ENCODE measurements around the gene MYLK. TPM values are rescaled to one million over a fixed set of nuclear protein-coding genes. Genes with fewer than 3 reads are reported as not detected.

The MYLK gene
- total RNA-seq, 4 donors from 2014 or later: 9.7 to 92.8 (median 32.5) TPM

DNA sequence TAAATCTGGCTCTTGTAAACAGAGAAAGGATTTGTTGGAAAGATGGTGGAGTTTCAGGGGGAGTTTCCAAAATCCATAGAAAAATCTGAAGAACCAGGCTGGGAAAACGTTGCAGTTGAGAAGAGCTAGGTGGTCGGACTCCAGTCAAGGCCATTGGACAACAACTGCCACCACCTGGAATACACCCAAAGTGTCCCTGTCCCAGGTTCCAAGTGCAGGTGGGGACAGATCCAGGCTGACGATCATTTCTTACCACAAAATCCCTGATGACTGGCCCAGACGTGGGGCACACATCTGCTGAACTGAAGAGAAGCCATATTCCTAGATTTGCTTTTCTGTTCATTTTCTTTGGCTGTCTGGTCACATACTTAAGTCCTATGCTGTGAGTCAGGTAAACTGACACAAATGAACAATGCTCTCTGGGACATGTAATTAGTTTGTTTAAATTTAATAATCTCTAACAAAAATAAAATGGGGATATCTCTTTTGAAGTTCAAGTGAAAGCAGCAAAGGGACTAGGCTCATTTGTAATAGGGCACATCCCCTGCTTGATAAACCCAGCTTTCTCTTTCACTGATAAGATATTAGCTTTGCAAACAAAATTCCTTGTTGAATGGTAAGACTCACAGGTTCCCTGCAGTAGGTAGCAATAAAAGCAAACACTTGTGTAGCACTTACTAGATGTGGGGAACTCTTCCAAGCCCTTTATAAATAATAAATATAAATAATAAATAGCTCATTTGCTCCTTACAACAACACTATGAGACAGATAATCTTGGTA is 88.5 kb downstream of the MYLK start:
- 79% methylated on average over 4 of the region's 4 CpGs for WGBS, 2 donors
- TF ChIP-seq POLR2A (IDR thresholded peaks at IDR 0.05): no peak
- TF ChIP-seq, protein P1, sequence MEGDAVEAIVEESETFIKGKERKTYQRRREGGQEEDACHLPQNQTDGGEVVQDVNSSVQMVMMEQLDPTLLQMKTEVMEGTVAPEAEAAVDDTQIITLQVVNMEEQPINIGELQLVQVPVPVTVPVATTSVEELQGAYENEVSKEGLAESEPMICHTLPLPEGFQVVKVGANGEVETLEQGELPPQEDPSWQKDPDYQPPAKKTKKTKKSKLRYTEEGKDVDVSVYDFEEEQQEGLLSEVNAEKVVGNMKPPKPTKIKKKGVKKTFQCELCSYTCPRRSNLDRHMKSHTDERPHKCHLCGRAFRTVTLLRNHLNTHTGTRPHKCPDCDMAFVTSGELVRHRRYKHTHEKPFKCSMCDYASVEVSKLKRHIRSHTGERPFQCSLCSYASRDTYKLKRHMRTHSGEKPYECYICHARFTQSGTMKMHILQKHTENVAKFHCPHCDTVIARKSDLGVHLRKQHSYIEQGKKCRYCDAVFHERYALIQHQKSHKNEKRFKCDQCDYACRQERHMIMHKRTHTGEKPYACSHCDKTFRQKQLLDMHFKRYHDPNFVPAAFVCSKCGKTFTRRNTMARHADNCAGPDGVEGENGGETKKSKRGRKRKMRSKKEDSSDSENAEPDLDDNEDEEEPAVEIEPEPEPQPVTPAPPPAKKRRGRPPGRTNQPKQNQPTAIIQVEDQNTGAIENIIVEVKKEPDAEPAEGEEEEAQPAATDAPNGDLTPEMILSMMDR (IDR thresholded peaks at IDR 0.05): no peak
- intact Hi-C loops (cut with DNase I; ENCODE audit: low total_unique reads): no loop called here
- no peak for DNase-seq (ENCODE audit: low spot score in 2 of 2)
- no peak overlapping the region for H3K4me3 ChIP-seq (ENCODE audit: low read depth, poor library complexity, severe bottlenecking)

DNA sequence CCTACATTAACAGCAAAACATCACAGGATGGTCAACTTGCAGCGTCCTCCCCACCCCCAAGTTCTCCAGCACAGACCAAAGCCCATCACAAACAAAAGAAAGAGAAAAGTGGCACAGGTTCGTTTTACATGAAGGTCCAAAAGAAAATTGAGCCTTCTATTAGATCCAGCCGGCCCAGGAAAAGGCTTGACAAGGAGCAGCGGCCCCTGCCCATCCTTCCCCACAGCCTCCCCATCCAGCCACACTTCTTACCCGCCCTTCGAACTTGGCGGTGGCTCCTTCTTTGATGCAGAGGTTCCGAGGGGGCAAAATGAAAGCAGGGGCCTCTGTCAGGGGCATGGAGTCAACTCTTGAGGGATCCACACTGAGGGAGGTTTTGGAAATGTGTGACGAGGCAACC is 90.7 kb downstream of the MYLK start:
- intact Hi-C loops (cut with DNase I; ENCODE audit: low total_unique reads): no loop called here
- peak in 1 of 2 donors; percentile 52 for DNase-seq (ENCODE audit: low spot score in 2 of 2)
- WGBS, 2 donors: 92 to 95% methylated on average over 9 of the region's 9 CpGs
- no peak overlapping the region for H3K4me3 ChIP-seq (ENCODE audit: low read depth, poor library complexity, severe bottlenecking)
- TF ChIP-seq POLR2A (IDR thresholded peaks at IDR 0.05): no peak
- TF ChIP-seq, protein P1 (IDR thresholded peaks at IDR 0.05): no peak

DNA sequence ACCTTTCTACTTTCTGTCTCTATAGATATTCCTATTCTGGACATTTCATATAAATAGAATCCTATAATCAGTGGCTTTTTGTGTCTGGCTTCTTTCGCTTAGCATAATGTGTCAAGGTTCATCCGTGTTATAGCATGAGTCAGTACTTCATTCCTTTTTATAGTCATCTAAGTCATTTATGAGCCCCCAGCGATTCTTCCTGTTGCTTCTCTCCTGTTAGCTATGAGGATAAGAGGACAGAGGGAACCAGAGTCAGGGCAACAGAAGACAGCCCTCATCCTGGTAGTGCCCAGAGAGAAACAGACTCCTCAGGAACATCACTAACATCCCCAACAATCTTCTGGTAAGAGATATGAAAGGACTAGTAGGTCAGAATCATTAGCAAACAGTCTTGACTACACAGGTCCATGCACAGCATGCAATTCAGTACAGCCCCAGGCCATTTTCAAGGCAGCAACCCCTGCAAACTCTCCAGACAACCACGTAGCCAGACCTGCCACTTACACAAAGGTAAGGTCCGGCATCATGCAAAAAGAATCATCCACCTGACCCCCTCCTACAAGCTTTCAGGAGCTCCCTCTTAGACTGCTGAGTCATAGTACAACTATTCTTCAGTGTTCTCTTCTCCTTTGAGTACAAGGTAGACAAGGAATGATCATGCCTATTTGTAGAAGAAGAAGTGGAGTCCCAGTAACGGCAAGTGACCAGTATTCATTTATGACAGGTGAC is 91.5 kb downstream of the MYLK start:
- WGBS, 2 donors: 84 to 94% methylated on average over 6 of the region's 6 CpGs
- no peak for DNase-seq (ENCODE audit: low spot score in 2 of 2)
- intact Hi-C loops (cut with DNase I; ENCODE audit: low total_unique reads): no loop called here
- no peak overlapping the region for H3K4me3 ChIP-seq (ENCODE audit: low read depth, poor library complexity, severe bottlenecking)
- TF ChIP-seq POLR2A (IDR thresholded peaks at IDR 0.05): no peak
- TF ChIP-seq, protein P1 (IDR thresholded peaks at IDR 0.05): no peak

DNA sequence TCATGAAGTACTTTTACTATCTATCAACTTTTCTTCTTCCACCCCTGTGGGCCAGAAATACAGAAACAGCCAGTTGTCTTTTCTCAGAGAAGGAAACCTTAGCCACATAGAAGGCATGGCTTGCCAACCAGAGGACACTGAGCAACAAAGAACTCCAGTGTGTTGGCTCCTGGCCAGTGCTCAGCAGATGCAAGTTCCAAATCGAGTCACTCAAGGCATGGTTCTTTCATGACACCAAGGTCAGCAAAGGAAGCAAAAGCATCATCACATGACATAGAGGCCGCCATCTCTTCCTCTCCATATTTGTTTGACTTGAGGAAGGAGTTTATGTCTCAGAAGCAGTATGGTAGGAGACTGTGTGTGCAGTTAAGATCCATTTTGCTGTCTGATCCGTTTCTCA is 92.2 kb downstream of the MYLK start:
- intact Hi-C loops (cut with DNase I; ENCODE audit: low total_unique reads): no loop called here
- no peak for DNase-seq (ENCODE audit: low spot score in 2 of 2)

DNA sequence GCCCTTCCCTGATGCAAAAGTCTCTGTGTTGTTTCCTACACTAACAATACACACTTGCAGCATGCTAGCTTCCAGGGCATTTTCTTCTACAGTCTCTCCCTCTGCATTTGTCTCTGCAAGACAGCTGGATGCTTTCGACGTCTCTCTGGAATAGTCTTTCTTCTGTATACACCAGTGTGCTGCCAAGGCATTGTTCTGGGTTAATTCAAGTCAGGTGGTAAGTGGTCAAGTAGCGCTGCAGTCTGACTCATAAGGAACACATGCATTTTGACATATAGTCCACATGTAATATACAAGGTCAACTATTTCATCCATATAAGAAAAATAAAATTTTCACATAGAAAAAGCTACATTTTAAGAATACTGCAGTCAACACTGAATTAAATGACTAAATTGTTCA is 92.7 kb downstream of the MYLK start:
- intact Hi-C loops (cut with DNase I; ENCODE audit: low total_unique reads): no loop called here
- TF ChIP-seq POLR2A (IDR thresholded peaks at IDR 0.05): no peak
- TF ChIP-seq, protein P1 (IDR thresholded peaks at IDR 0.05): no peak
- WGBS, 2 donors: 46 to 64% methylated on average over 3 of the region's 3 CpGs
- no peak overlapping the region for H3K4me3 ChIP-seq (ENCODE audit: low read depth, poor library complexity, severe bottlenecking)
- no peak for DNase-seq (ENCODE audit: low spot score in 2 of 2)

More for the DNA sequence above, 92.2 kb downstream of the MYLK start:
- TF ChIP-seq, protein P1 (IDR thresholded peaks at IDR 0.05): no peak
- no peak for TF ChIP-seq POLR2A (IDR thresholded peaks at IDR 0.05)
- 66 to 68% methylated on average over 3 of the region's 3 CpGs for WGBS, 2 donors
- no peak overlapping the region for H3K4me3 ChIP-seq (ENCODE audit: low read depth, poor library complexity, severe bottlenecking)

Data from lower leg skin (tissue), 4 donors.